ENCODE measurements around the gene ZC3H18.

ZC3H18 gene

GRCh38 chr16:88580371-88580770 lies 10.2 kb downstream of the ZC3H18 start:
- no peak for DNase-seq (ENCODE audit: low read depth, low spot score)

- DNase-seq (ENCODE audit: low read depth, low spot score), result no peak
Measured at GRCh38 chr16:88581033-88581432, 10.8 kb downstream of the ZC3H18 start.

GRCh38 chr16:88582912-88583575 lies 12.8 kb downstream of the ZC3H18 start:
- DNase-seq (ENCODE audit: low read depth, low spot score), result no peak

- no peak for DNase-seq (ENCODE audit: low read depth, low spot score)
Measured at GRCh38 chr16:88584676-88585075, 14.5 kb downstream of the ZC3H18 start.

GRCh38 chr16:88585269-88585668 lies 15.1 kb downstream of the ZC3H18 start:
- no peak for DNase-seq (ENCODE audit: low read depth, low spot score)

GRCh38 chr16:88585927-88586581 lies 15.9 kb downstream of the ZC3H18 start:
- DNase-seq (ENCODE audit: low read depth, low spot score), result no peak

GRCh38 chr16:88588148-88588547 lies 17.9 kb downstream of the ZC3H18 start:
- no peak for DNase-seq (ENCODE audit: low read depth, low spot score)

- no peak for DNase-seq (ENCODE audit: low read depth, low spot score)
Measured at GRCh38 chr16:88588754-88589153, 18.6 kb downstream of the ZC3H18 start.

- DNase-seq (ENCODE audit: low read depth, low spot score), result no peak
Measured at GRCh38 chr16:88589441-88589840, 19.2 kb downstream of the ZC3H18 start.

GRCh38 chr16:88591577-88592021 lies 21.4 kb downstream of the ZC3H18 start:
- no peak for DNase-seq (ENCODE audit: low read depth, low spot score)

GRCh38 chr16:88593061-88593460 lies 22.9 kb downstream of the ZC3H18 start:
- no peak for DNase-seq (ENCODE audit: low read depth, low spot score)

GRCh38 chr16:88593489-88593888 lies 23.3 kb downstream of the ZC3H18 start:
- DNase-seq (ENCODE audit: low read depth, low spot score), result no peak

GRCh38 chr16:88593910-88594309 lies 23.7 kb downstream of the ZC3H18 start:
- no peak for DNase-seq (ENCODE audit: low read depth, low spot score)

GRCh38 chr16:88595101-88595500 lies 24.9 kb downstream of the ZC3H18 start:
- DNase-seq (ENCODE audit: low read depth, low spot score), result no peak

- DNase-seq (ENCODE audit: low read depth, low spot score), result no peak
Measured at GRCh38 chr16:88595921-88596320, 25.7 kb downstream of the ZC3H18 start.

GRCh38 chr16:88596483-88596882 lies 26.3 kb downstream of the ZC3H18 start:
- DNase-seq (ENCODE audit: low read depth, low spot score), result no peak

GRCh38 chr16:88597856-88598491 lies 27.8 kb downstream of the ZC3H18 start:
- no peak for DNase-seq (ENCODE audit: low read depth, low spot score)

GRCh38 chr16:88599092-88599733 lies 29.0 kb downstream of the ZC3H18 start:
- no peak for DNase-seq (ENCODE audit: low read depth, low spot score)

GRCh38 chr16:88599825-88600538 lies 29.8 kb downstream of the ZC3H18 start:
- no peak for DNase-seq (ENCODE audit: low read depth, low spot score)

- DNase-seq (ENCODE audit: low read depth, low spot score), result no peak
Measured at GRCh38 chr16:88600539-88600896, 30.3 kb downstream of the ZC3H18 start.

- no peak for DNase-seq (ENCODE audit: low read depth, low spot score)
Measured at GRCh38 chr16:88601313-88602036, 31.3 kb downstream of the ZC3H18 start.

All from iPS DF 19.7 (cell line).